A172 (cell line): ENCODE results near the gene RAP2B. TPM values are rescaled to one million over a fixed set of nuclear protein-coding genes. Genes with fewer than 3 reads are reported as not detected.
"Not testable (repeated sequence)": the region's sequence is repeated elsewhere in the genome, so short reads cannot be mapped to it uniquely, and the experiment has no call there.

Experiments
- DNase-seq: peaks from one replicate; pipeline ENCODE4 v3.0.0-alpha.2; 2015; ENCODE audit warnings: low spot score
- total RNA-seq: library from RNA; depleted of rRNA; stranded (reverse); fragments of >200 nt; shearing (Covaris generic); gene quantifications from 2 replicates; pipeline ENCODE4 v1.2.3, GENCODE V29; 2014

Gene RAP2B
- total RNA-seq, 1 experiment from 2014 or later, result 15.9 TPM

GRCh38 chr3:153193786-153194476 lies 31.9 kb downstream of the RAP2B start:
- not testable (repeated sequence) for DNase-seq

GRCh38 chr3:153195349-153195879 lies 33.4 kb downstream of the RAP2B start:
- no peak for DNase-seq

GRCh38 chr3:153209596-153209995 lies 47.6 kb downstream of the RAP2B start:
- DNase-seq, result peak; percentile 66

GRCh38 chr3:153210146-153210545 lies 48.1 kb downstream of the RAP2B start:
- peak; percentile 10 for DNase-seq

GRCh38 chr3:153210660-153211059 lies 48.6 kb downstream of the RAP2B start:
- DNase-seq, result no peak

- DNase-seq, result no peak
These were observed 53.5 kb downstream of the RAP2B start for GRCh38 chr3:153215497-153215896.

GRCh38 chr3:153215966-153216365 lies 53.9 kb downstream of the RAP2B start:
- DNase-seq, result no peak

GRCh38 chr3:153216928-153217327 lies 54.9 kb downstream of the RAP2B start:
- no peak for DNase-seq

GRCh38 chr3:153219146-153219545 lies 57.1 kb downstream of the RAP2B start:
- DNase-seq, result no peak
